A673 (cell line): ENCODE results near the gene CPEB4. TPM values are rescaled to one million over a fixed set of nuclear protein-coding genes. Genes with fewer than 3 reads are reported as not detected.

Source experiments
- BruUV-seq: library from RNA; stranded (reverse); fragments of 400-500 nt; replicated peaks from 2 replicates; lab custom pipeline; 2021; lab: Mats Ljungman, UMichigan
- CTCF ChIA-PET: fragments of 300-600 bp; sonication (Branson Sonifier 250); formaldehyde crosslinking; loops from one replicate; lab custom pipeline; 2022; ENCODE audit warnings: antibody characterized with exemption; lab: Charles Lee
- POLR2A ChIA-PET: fragments of 300-600 bp; sonication (Branson Sonifier 250); formaldehyde crosslinking; loops from one replicate; lab custom pipeline; 2022; ENCODE audit warnings: antibody characterized with exemption; ENCODE audit not compliant: low non-redundant PET; lab: Charles Lee
- DNase-seq: peaks from one replicate; pipeline ENCODE4 v3.0.0-alpha.2; 2015; ENCODE audit warnings: low spot score
- H3K27ac ChIP-seq: fragments of 200-600 bp; sonication (generic); 2 replicates; pipeline ENCODE4 v1.5.1; 2016; ENCODE audit warnings: mixed run types, low read depth, mild to moderate bottlenecking, mixed read lengths, antibody characterized with exemption, low read length; ENCODE audit not compliant: poor library complexity, severe bottlenecking
- H3K27me3 ChIP-seq: fragments of 200-600 bp; sonication (generic); replicated peaks from 2 replicates; pipeline ENCODE4 v1.6.1; 2017; ENCODE audit warnings: mixed run types, low read depth, mild to moderate bottlenecking, mixed read lengths, antibody characterized with exemption, low read length; ENCODE audit not compliant: insufficient read depth, poor library complexity
- H3K36me3 ChIP-seq: fragments of 200-600 bp; sonication (generic); 2 replicates; pipeline ENCODE4 v1.6.1; 2016; ENCODE audit warnings: mixed run types, mild to moderate bottlenecking, mixed read lengths, antibody characterized with exemption, low read length; ENCODE audit not compliant: insufficient read depth, poor library complexity, severe bottlenecking
- H3K4me1 ChIP-seq: fragments of 200-600 bp; sonication (generic); 2 replicates; pipeline ENCODE4 v1.6.1; 2017; ENCODE audit warnings: mixed run types, mild to moderate bottlenecking, mixed read lengths, antibody characterized with exemption, low read length; ENCODE audit not compliant: insufficient read depth, poor library complexity, severe bottlenecking
- H3K4me3 ChIP-seq: fragments of 200-600 bp; sonication (generic); 2 replicates; pipeline ENCODE4 v1.5.1; 2016; ENCODE audit warnings: low read depth, mixed run types, mild to moderate bottlenecking, mixed read lengths, low read length; ENCODE audit not compliant: poor library complexity, severe bottlenecking
- H3K9me3 ChIP-seq: fragments of 200-600 bp; sonication (generic); 2 replicates; pipeline ENCODE4 v1.6.1; 2016; ENCODE audit warnings: mixed run types, low read depth, mild to moderate bottlenecking, mixed read lengths, antibody characterized with exemption, low read length; ENCODE audit not compliant: poor library complexity, severe bottlenecking
- CTCF ChIP-seq: fragments of 300-800, 200-600 bp; sonication (generic); conservative IDR thresholded peaks from 2 replicates; pipeline ENCODE4 v1.5.1; 2017; ENCODE audit warnings: low read depth, mild to moderate bottlenecking, antibody characterized with exemption, low read length, moderate library complexity, mixed read lengths
- EZH2 ChIP-seq: fragments of 200-600 bp; sonication (generic); IDR thresholded peaks from 2 replicates; pipeline ENCODE4 v1.6.1; 2017; ENCODE audit warnings: borderline replicate concordance, low read depth, mild to moderate bottlenecking, mixed read lengths, antibody characterized with exemption, low read length; ENCODE audit not compliant: poor library complexity, severe bottlenecking
- intact Hi-C: fragments of 100-400 bp; cut with micrococcal nuclease; formaldehyde crosslinking; loops from one replicate; pipeline ENCODE4 v1.10.0; 2022; ENCODE audit not compliant: unreplicated experiment
- total RNA-seq: library from RNA; stranded (reverse); gene quantifications from 2 replicates; pipeline ENCODE4 v1.2.3, GENCODE V29; 2021

CPEB4 gene
- total RNA-seq, 1 experiment from 2014 or later = 1.6 TPM

GRCh38 chr5:173988554-173989431, 100.6 kb downstream of the CPEB4 start, which contains the start of gene C5orf47:
Gene C5orf47, plus strand, starts transcription at chr5:173989170. Its CDS starts 94 bp downstream, at chr5:173989264.
- POLR2A ChIA-PET = interaction anchor here (0.6 kb wide), 1 partner anchor 30 kb away, joined by 3 read pairs; no protein-coding TSS in a partner anchor
- intact Hi-C loops = no loop called here
- no TSS peak for BruUV-seq

GRCh38 chr5:173989432-173990082, 101.4 kb downstream of the CPEB4 start:
- BruUV-seq = no TSS peak
- peaks cover 4% of the 10 kb centered on the region for H3K27me3 ChIP-seq
- no peaks in the 10 kb centered on the region for H3K36me3 ChIP-seq
- H3K27ac ChIP-seq = no peak overlapping the region
- CTCF ChIA-PET = no interaction called here
- H3K9me3 ChIP-seq = no peaks in the 10 kb centered on the region
- POLR2A ChIA-PET = no interaction called here
- no peak for DNase-seq
- no peak overlapping the region for H3K4me3 ChIP-seq
- TF ChIP-seq EZH2 (no peak), CTCF (no peak)
- intact Hi-C loops = no loop called here
- H3K4me1 ChIP-seq = no peaks in the 10 kb centered on the region

More at GRCh38 chr5:173988554-173989431, 100.6 kb downstream of the CPEB4 start, which contains the start of gene C5orf47:
- TF ChIP-seq EZH2 (no peak), CTCF (no peak)
- Histone ChIP-seq H3K9me3 (no peaks in the 10 kb centered on the region), H3K36me3 (no peaks in the 10 kb centered on the region), H3K27me3 (peaks cover 4% of the 10 kb centered on the region), H3K4me3 (no peak within 1 kb of the TSS), H3K4me1 (no peaks in the 10 kb centered on the region), H3K27ac (no peak within 1 kb of the TSS)
- CTCF ChIA-PET = no interaction called here
- no peak for DNase-seq

- no TSS peak for BruUV-seq
- no peak for TF ChIP-seq CTCF
- no peak for TF ChIP-seq EZH2
- no peak for DNase-seq
- no peaks in the 10 kb centered on the region for H3K9me3 ChIP-seq
- no peak overlapping the region for H3K4me3 ChIP-seq
- H3K36me3 ChIP-seq = no peaks in the 10 kb centered on the region
- intact Hi-C loops = no loop called here
- H3K4me1 ChIP-seq = no peaks in the 10 kb centered on the region
- ChIA-PET CTCF (no interaction called here), POLR2A (no interaction called here)
- H3K27ac ChIP-seq = no peak overlapping the region
- peaks cover 48% of the 10 kb centered on the region for H3K27me3 ChIP-seq
Measured at GRCh38 chr5:173997331-173997730, 109.2 kb downstream of the CPEB4 start.
